Endodermal cell (in vitro differentiated cells): Measurements from ENCODE around the gene KRTAP19-6. TPM values are rescaled to one million over a fixed set of nuclear protein-coding genes. Genes with fewer than 3 reads are reported as not detected.

Experiments used
- DNase-seq: peaks from one replicate; pipeline ENCODE4 v3.0.0-alpha.2; 2017
- H3K27ac ChIP-seq: 2 replicates; pipeline ENCODE4 v1.5.1; 2013; ENCODE audit warnings: mild to moderate bottlenecking, low read depth, low read length, moderate library complexity
- H3K27me3 ChIP-seq: 2 replicates; pipeline ENCODE4 v1.6.1; 2013; ENCODE audit warnings: mild to moderate bottlenecking, low read length, moderate library complexity; ENCODE audit not compliant: insufficient read depth, control insufficient read depth, poor library complexity, severe bottlenecking
- H3K36me3 ChIP-seq: 2 replicates; pipeline ENCODE4 v1.7.0; 2013; ENCODE audit warnings: mild to moderate bottlenecking, low read length, moderate library complexity; ENCODE audit not compliant: control insufficient read depth, insufficient read depth
- H3K4me1 ChIP-seq: one replicate; pipeline ENCODE4 v1.7.0; 2013; ENCODE audit warnings: low read length; ENCODE audit not compliant: control insufficient read depth, insufficient read depth
- H3K4me3 ChIP-seq: 2 replicates; pipeline ENCODE4 v1.5.1; 2013; ENCODE audit warnings: mild to moderate bottlenecking, low read length, moderate library complexity
- H3K9ac ChIP-seq: 2 replicates; pipeline ENCODE4 v1.6.1; 2013; ENCODE audit warnings: mild to moderate bottlenecking, low read length, moderate library complexity; ENCODE audit not compliant: poor library complexity, severe bottlenecking; ENCODE audit errors: extremely low read depth
- H3K9me3 ChIP-seq: 2 replicates; pipeline ENCODE4 v1.6.1; 2013; ENCODE audit warnings: mild to moderate bottlenecking, low read length, moderate library complexity; ENCODE audit not compliant: control insufficient read depth
- H3K27ac Mint-ChIP-seq: 2 replicates; pipeline ENCODE4 v1.8.0; 2020; ENCODE audit warnings: mixed read lengths
- H3K27me3 Mint-ChIP-seq: 2 replicates; pipeline ENCODE4 v1.8.0; 2021; ENCODE audit warnings: mild to moderate bottlenecking, mixed read lengths; ENCODE audit not compliant: insufficient read depth
- H3K36me3 Mint-ChIP-seq: 2 replicates; pipeline ENCODE4 v1.8.0; 2020; ENCODE audit warnings: low read depth, mixed read lengths
- H3K4me1 Mint-ChIP-seq: 2 replicates; pipeline ENCODE4 v1.8.0; 2020; ENCODE audit warnings: mixed read lengths
- H3K4me3 Mint-ChIP-seq: 2 replicates; pipeline ENCODE4 v1.8.0; 2020; ENCODE audit warnings: mild to moderate bottlenecking, moderate library complexity, mixed read lengths
- H3K9me3 Mint-ChIP-seq: 2 replicates; pipeline ENCODE4 v1.8.0; 2020; ENCODE audit warnings: mild to moderate bottlenecking, mixed read lengths
- CTCF ChIP-seq: fragments of 200-600 bp; sonication (generic); conservative IDR thresholded peaks from 2 replicates; pipeline ENCODE4 v1.5.0; 2021; ENCODE audit warnings: antibody characterized with exemption, mild to moderate bottlenecking
- WGBS, 2 experiments: methylation state at CpG; one replicate each; pipeline versions ENCODE4 v1.1.5 to v1.1.7; 2013; ENCODE audit warnings: missing lambda C conversion rate in 2 of 2, mixed read lengths in 1 of 2; ENCODE audit not compliant: insufficient coverage in 1 of 2, insufficient read length in 1 of 2; 5-methylcytosine and 5-hydroxymethylcytosine counted together
- total RNA-seq, 2 donors: library from RNA; stranded (reverse); fragmentation: NEBNext Ultra II Directional in 1 of 2; extraction: Animal tissue kit (Norgen Biotek cat#: 25700) in 1 of 2; gene quantifications; 2 replicates in 1 of 2; 3 replicates in 1 of 2; pipeline ENCODE4 v1.2.1, GENCODE V29; 2021

KRTAP19-6 gene
- total RNA-seq, 2 donors from 2014 or later: not detected

GRCh38 chr21:30580132-30580531, 38.5 kb upstream of the KRTAP19-6 start:
- no peaks in the 10 kb centered on the region for H3K4me1 ChIP-seq
- no peak for TF ChIP-seq CTCF
- no peaks in the 10 kb centered on the region for H3K36me3 Mint-ChIP-seq
- no peaks in the 10 kb centered on the region for H3K9me3 ChIP-seq
- H3K27ac Mint-ChIP-seq: no peak overlapping the region
- H3K27me3 ChIP-seq: peaks cover 36% of the 10 kb centered on the region
- H3K4me1 Mint-ChIP-seq: no peaks in the 10 kb centered on the region
- H3K27me3 Mint-ChIP-seq: no peaks in the 10 kb centered on the region
- H3K36me3 ChIP-seq: no peaks in the 10 kb centered on the region
- no peak overlapping the region for H3K27ac ChIP-seq
- no peak overlapping the region for H3K4me3 ChIP-seq
- 73 to 83% methylated on average over 2 to 3 of the region's 3 CpGs for WGBS, 2 experiments
- no peak overlapping the region for H3K9ac ChIP-seq
- H3K4me3 Mint-ChIP-seq: no peak overlapping the region
- DNase-seq: no peak
- peaks cover 11% of the 10 kb centered on the region for H3K9me3 Mint-ChIP-seq

- TF ChIP-seq CTCF: no peak
- Histone ChIP-seq H3K27ac (no peak overlapping the region), H3K4me3 (no peak overlapping the region), H3K27me3 (peaks cover 36% of the 10 kb centered on the region), H3K36me3 (no peaks in the 10 kb centered on the region), H3K9me3 (no peaks in the 10 kb centered on the region), H3K9ac (no peak overlapping the region), H3K4me1 (no peaks in the 10 kb centered on the region)
- H3K27ac Mint-ChIP-seq: no peak overlapping the region
- H3K4me3 Mint-ChIP-seq: no peak overlapping the region
- H3K9me3 Mint-ChIP-seq: peaks cover 5% of the 10 kb centered on the region
- no peaks in the 10 kb centered on the region for H3K27me3 Mint-ChIP-seq
- no peak for DNase-seq
- no peaks in the 10 kb centered on the region for H3K36me3 Mint-ChIP-seq
- WGBS, 2 experiments: 86 to 96% methylated on average over 1 of the region's 1 CpG
- H3K4me1 Mint-ChIP-seq: no peaks in the 10 kb centered on the region
These were observed 37.7 kb upstream of the KRTAP19-6 start for GRCh38 chr21:30579346-30579745.

GRCh38 chr21:30577766-30578165, 36.1 kb upstream of the KRTAP19-6 start:
- Histone ChIP-seq H3K4me1 (no peaks in the 10 kb centered on the region), H3K9ac (no peak overlapping the region), H3K27ac (no peak overlapping the region), H3K36me3 (no peaks in the 10 kb centered on the region), H3K9me3 (no peaks in the 10 kb centered on the region), H3K27me3 (peaks cover 36% of the 10 kb centered on the region), H3K4me3 (no peak overlapping the region)
- H3K4me3 Mint-ChIP-seq: no peak overlapping the region
- no peak for DNase-seq
- TF ChIP-seq CTCF: no peak
- H3K4me1 Mint-ChIP-seq: no peaks in the 10 kb centered on the region
- H3K27ac Mint-ChIP-seq: no peak overlapping the region
- H3K36me3 Mint-ChIP-seq: no peaks in the 10 kb centered on the region
- H3K27me3 Mint-ChIP-seq: no peaks in the 10 kb centered on the region
- peaks cover 5% of the 10 kb centered on the region for H3K9me3 Mint-ChIP-seq
